Measurements from ENCODE around the gene GPR15. TPM values are rescaled to one million over a fixed set of nuclear protein-coding genes. Genes with fewer than 3 reads are reported as not detected.

GPR15 gene
- total RNA-seq, 4 donors from 2014 or later: 1.5 to 2.7 (median 1.7) TPM

DNA sequence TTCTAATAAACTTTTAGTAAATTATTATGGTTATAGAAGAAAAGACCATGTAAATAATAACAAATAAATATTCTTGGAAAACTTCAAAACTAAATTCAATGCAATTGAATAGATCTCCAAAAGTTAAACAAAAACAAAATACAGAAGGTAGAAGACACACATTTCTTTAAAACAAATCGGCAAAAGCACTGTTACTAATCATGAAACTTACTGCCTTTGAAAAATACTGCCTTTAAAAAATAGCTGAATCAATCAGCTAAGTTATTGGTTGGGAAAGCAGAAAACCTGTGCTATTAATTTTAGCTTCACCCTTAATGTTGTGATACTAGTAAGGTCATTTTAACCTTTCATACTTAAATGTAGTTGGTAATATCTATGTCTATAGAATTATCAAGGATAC lies 3.0 kb downstream of the GPR15 start:
- TF ChIP-seq, protein P1, sequence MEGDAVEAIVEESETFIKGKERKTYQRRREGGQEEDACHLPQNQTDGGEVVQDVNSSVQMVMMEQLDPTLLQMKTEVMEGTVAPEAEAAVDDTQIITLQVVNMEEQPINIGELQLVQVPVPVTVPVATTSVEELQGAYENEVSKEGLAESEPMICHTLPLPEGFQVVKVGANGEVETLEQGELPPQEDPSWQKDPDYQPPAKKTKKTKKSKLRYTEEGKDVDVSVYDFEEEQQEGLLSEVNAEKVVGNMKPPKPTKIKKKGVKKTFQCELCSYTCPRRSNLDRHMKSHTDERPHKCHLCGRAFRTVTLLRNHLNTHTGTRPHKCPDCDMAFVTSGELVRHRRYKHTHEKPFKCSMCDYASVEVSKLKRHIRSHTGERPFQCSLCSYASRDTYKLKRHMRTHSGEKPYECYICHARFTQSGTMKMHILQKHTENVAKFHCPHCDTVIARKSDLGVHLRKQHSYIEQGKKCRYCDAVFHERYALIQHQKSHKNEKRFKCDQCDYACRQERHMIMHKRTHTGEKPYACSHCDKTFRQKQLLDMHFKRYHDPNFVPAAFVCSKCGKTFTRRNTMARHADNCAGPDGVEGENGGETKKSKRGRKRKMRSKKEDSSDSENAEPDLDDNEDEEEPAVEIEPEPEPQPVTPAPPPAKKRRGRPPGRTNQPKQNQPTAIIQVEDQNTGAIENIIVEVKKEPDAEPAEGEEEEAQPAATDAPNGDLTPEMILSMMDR (IDR thresholded peaks at IDR 0.05): no peak
- no peak for TF ChIP-seq POLR2A (IDR thresholded peaks at IDR 0.05)
- Histone ChIP-seq H3K9me3 (no peaks in the 10 kb centered on the region), H3K27me3 (no peaks in the 10 kb centered on the region), H3K4me3 (no peak overlapping the region), H3K27ac (no peak overlapping the region), H3K4me1 (no peaks in the 10 kb centered on the region), H3K36me3 (no peaks in the 10 kb centered on the region)
- 73 to 75% methylated on average over 1 of the region's 1 CpG for WGBS, 2 donors
- intact Hi-C loops (cut with DNase I): no loop called here
- no peak for DNase-seq

GRCh38 chr3:98536456-98537017 lies 4.8 kb downstream of the GPR15 start:
- peak overlapping the region in 1 of 4 donors; percentile 6 for H3K4me3 ChIP-seq
- WGBS, 2 donors: 72 to 75% methylated on average over 6 of the region's 6 CpGs
- intact Hi-C loops (cut with DNase I): no loop called here
- no peaks in the 10 kb centered on the region for H3K9me3 ChIP-seq
- H3K4me1 ChIP-seq: no peaks in the 10 kb centered on the region
- no peak for DNase-seq
- H3K27ac ChIP-seq: no peak overlapping the region
- TF ChIP-seq, protein P1 (IDR thresholded peaks at IDR 0.05): no peak
- no peak for TF ChIP-seq POLR2A (IDR thresholded peaks at IDR 0.05)
- H3K27me3 ChIP-seq: no peaks in the 10 kb centered on the region
- H3K36me3 ChIP-seq: no peaks in the 10 kb centered on the region

DNA sequence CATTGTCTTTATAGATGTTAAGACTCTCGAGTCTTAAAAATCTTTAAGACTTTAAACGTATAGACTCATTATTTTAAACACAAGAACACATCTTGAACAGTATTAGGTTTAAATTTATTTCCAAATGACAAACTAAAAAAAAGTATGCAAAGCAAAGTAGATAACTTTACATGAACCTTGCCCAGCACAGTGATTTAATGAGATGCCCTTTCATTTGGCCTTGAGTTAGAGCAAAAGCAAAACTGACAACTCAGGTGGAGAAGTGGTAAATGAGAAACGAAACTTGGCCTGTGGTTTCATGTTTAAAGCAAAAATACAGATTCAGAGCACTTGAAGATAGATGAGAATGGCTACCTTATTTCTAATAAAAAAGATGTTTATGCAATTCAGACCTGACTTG lies 8.6 kb downstream of the GPR15 start:
- TF ChIP-seq, protein P1 (IDR thresholded peaks at IDR 0.05): no peak
- TF ChIP-seq POLR2A (IDR thresholded peaks at IDR 0.05): no peak
- H3K36me3 ChIP-seq: no peaks in the 10 kb centered on the region
- WGBS, 2 donors: 64 to 69% methylated on average over 3 of the region's 3 CpGs
- intact Hi-C loops (cut with DNase I): no loop called here
- H3K27ac ChIP-seq: no peak overlapping the region
- H3K9me3 ChIP-seq: no peaks in the 10 kb centered on the region
- H3K27me3 ChIP-seq: no peaks in the 10 kb centered on the region
- no peak for DNase-seq
- H3K4me3 ChIP-seq: no peak overlapping the region
- no peaks in the 10 kb centered on the region for H3K4me1 ChIP-seq

- no peak for TF ChIP-seq POLR2A (IDR thresholded peaks at IDR 0.05)
- TF ChIP-seq, protein P1 (IDR thresholded peaks at IDR 0.05): no peak
- intact Hi-C loops (cut with DNase I): no loop called here
- Histone ChIP-seq H3K4me1 (no peaks in the 10 kb centered on the region), H3K36me3 (no peaks in the 10 kb centered on the region), H3K27me3 (no peaks in the 10 kb centered on the region), H3K9me3 (no peaks in the 10 kb centered on the region), H3K27ac (no peak overlapping the region), H3K4me3 (no peak overlapping the region)
- WGBS, 2 donors: 89 to 90% methylated on average over 1 of the region's 1 CpG
- DNase-seq: no peak
Observed at GRCh38 chr3:98541695-98542094, 9.9 kb downstream of the GPR15 start.

DNA sequence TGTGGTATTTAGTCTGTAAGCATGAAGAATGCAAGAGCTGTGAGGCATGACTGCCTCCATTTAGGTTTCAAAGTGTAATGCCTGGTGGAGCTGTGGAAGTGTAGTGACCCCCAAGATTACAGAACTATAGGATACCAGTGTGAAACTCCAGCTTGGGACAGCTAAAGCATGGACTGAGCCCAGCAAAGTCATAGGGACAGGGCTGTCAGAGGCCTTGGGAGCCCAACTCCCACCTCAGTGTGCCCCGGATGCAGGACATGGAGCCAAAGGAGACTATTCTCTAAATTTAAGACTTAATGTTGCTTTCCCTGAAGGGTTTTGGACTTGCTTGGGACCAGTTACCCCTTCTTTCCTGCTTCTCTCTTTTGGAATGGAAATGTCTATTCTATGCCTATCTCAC lies 10.8 kb downstream of the GPR15 start:
- H3K4me1 ChIP-seq: no peaks in the 10 kb centered on the region
- H3K9me3 ChIP-seq: no peaks in the 10 kb centered on the region
- H3K27ac ChIP-seq: no peak overlapping the region
- H3K36me3 ChIP-seq: no peaks in the 10 kb centered on the region
- no peak for TF ChIP-seq POLR2A (IDR thresholded peaks at IDR 0.05)
- TF ChIP-seq, protein P1 (IDR thresholded peaks at IDR 0.05): no peak
- DNase-seq: no peak
- intact Hi-C loops (cut with DNase I): no loop called here
- H3K4me3 ChIP-seq: no peak overlapping the region
- 93 to 100% methylated on average over 1 of the region's 1 CpG for WGBS, 2 donors
- no peaks in the 10 kb centered on the region for H3K27me3 ChIP-seq
